ENCODE data around the gene IL1RAPL1. TPM values are rescaled to one million over a fixed set of nuclear protein-coding genes. Genes with fewer than 3 reads are reported as not detected.

The IL1RAPL1 gene
- total and polyA plus RNA-seq, 5 donors: 0.48 to 3.1 (median 2.4) TPM

DNA sequence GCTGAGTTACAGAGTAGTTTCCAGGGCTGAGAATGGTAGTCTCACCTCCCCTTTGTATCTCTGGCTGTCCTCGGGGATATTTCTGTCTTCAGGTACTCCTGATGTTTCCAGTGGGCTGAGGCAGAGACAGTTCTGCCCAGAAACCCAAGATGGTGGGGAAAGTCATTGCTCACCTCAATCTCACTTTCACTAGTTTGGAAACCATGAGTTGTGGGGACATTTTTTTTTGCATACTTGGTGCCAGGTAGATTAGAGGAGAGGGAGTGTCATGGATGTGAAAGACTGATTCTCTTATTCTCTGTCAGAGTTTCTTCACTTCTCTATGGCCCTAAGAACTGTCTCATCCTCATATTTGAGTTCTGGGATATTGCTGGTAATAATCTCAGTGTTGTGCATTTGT lies 919.5 kb downstream of the IL1RAPL1 start:
- Histone ChIP-seq H3K27ac (ENCODE audit: low read length) (no peak overlapping the region), H3K27me3 (ENCODE audit: control insufficient read depth, insufficient read depth) (no peaks in the 10 kb centered on the region), H3K4me1 (ENCODE audit: control insufficient read depth, insufficient read depth, low read length) (no peaks in the 10 kb centered on the region), H3K9me3 (ENCODE audit: control insufficient read depth, low read length) (no peaks in the 10 kb centered on the region), H3K4me3 (ENCODE audit: low read length) (no peak overlapping the region)
- no peak for ATAC-seq
- DNase-seq: no peak
- WGBS: 82% methylated on average over 1 of the region's 1 CpG
- intact Hi-C loops (cut with DNase I): no loop called here

- H3K27ac ChIP-seq (ENCODE audit: low read length): no peak overlapping the region
- H3K27me3 ChIP-seq (ENCODE audit: control insufficient read depth, insufficient read depth): no peaks in the 10 kb centered on the region
- WGBS: 83% methylated on average over 4 of the region's 4 CpGs
- no peaks in the 10 kb centered on the region for H3K4me1 ChIP-seq (ENCODE audit: control insufficient read depth, insufficient read depth, low read length)
- no peaks in the 10 kb centered on the region for H3K9me3 ChIP-seq (ENCODE audit: control insufficient read depth, low read length)
- ATAC-seq (no peak), DNase-seq (no peak)
- H3K4me3 ChIP-seq (ENCODE audit: low read length): no peak overlapping the region
- intact Hi-C loops (cut with DNase I): no loop called here
These were observed 930.9 kb downstream of the IL1RAPL1 start for GRCh38 chrX:29518100-29518499.

GRCh38 chrX:29528281-29528680 lies 941.0 kb downstream of the IL1RAPL1 start:
- intact Hi-C loops (cut with DNase I): no loop called here
- no peak for DNase-seq

GRCh38 chrX:29530501-29530900 lies 943.3 kb downstream of the IL1RAPL1 start:
- no peaks in the 10 kb centered on the region for H3K27me3 ChIP-seq (ENCODE audit: control insufficient read depth, insufficient read depth)
- DNase-seq: no peak
- H3K27ac ChIP-seq (ENCODE audit: low read length): no peak overlapping the region
- intact Hi-C loops (cut with DNase I): no loop called here
- H3K4me3 ChIP-seq (ENCODE audit: low read length): no peak overlapping the region
- H3K9me3 ChIP-seq (ENCODE audit: control insufficient read depth, low read length): no peaks in the 10 kb centered on the region
- no peak for ATAC-seq
- no peaks in the 10 kb centered on the region for H3K4me1 ChIP-seq (ENCODE audit: control insufficient read depth, insufficient read depth, low read length)
- 92% methylated on average over 2 of the region's 2 CpGs for WGBS

More at GRCh38 chrX:29528281-29528680, 941.0 kb downstream of the IL1RAPL1 start:
- Histone ChIP-seq H3K4me1 (ENCODE audit: control insufficient read depth, insufficient read depth, low read length) (no peaks in the 10 kb centered on the region), H3K9me3 (ENCODE audit: control insufficient read depth, low read length) (no peaks in the 10 kb centered on the region), H3K27ac (ENCODE audit: low read length) (no peak overlapping the region), H3K4me3 (ENCODE audit: low read length) (no peak overlapping the region), H3K27me3 (ENCODE audit: control insufficient read depth, insufficient read depth) (no peaks in the 10 kb centered on the region)
- WGBS: 88% methylated on average over 1 of the region's 1 CpG
- ATAC-seq: no peak

DNA sequence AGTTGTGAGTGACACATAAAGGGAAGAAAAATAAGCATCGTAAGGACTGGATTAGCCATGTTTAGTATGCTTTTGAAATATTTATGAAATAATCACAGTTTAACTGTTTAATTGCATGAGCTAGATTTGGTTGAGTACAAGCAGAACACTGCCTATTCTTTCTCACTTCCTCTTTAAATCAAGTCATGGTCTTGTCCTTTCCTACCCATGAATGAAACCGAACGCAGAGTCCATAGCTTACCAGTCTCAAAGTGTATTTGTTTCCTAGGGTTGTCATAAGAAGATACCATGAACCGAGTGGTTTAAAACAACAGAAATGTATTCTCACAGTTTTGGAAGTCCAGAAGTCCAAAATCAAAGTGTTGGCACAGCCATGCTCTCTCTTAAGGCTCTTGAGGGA lies 944.1 kb downstream of the IL1RAPL1 start:
- no peak for ATAC-seq
- no peaks in the 10 kb centered on the region for H3K4me1 ChIP-seq (ENCODE audit: control insufficient read depth, insufficient read depth, low read length)
- no peak overlapping the region for H3K4me3 ChIP-seq (ENCODE audit: low read length)
- 83% methylated on average over 4 of the region's 4 CpGs for whole genome bisulfite sequencing
- no peaks in the 10 kb centered on the region for H3K27me3 ChIP-seq (ENCODE audit: control insufficient read depth, insufficient read depth)
- no peak for DNase-seq
- no peak overlapping the region for H3K27ac ChIP-seq (ENCODE audit: low read length)
- H3K9me3 ChIP-seq (ENCODE audit: control insufficient read depth, low read length): no peaks in the 10 kb centered on the region
- intact Hi-C loops (cut with DNase I): no loop called here

DNA sequence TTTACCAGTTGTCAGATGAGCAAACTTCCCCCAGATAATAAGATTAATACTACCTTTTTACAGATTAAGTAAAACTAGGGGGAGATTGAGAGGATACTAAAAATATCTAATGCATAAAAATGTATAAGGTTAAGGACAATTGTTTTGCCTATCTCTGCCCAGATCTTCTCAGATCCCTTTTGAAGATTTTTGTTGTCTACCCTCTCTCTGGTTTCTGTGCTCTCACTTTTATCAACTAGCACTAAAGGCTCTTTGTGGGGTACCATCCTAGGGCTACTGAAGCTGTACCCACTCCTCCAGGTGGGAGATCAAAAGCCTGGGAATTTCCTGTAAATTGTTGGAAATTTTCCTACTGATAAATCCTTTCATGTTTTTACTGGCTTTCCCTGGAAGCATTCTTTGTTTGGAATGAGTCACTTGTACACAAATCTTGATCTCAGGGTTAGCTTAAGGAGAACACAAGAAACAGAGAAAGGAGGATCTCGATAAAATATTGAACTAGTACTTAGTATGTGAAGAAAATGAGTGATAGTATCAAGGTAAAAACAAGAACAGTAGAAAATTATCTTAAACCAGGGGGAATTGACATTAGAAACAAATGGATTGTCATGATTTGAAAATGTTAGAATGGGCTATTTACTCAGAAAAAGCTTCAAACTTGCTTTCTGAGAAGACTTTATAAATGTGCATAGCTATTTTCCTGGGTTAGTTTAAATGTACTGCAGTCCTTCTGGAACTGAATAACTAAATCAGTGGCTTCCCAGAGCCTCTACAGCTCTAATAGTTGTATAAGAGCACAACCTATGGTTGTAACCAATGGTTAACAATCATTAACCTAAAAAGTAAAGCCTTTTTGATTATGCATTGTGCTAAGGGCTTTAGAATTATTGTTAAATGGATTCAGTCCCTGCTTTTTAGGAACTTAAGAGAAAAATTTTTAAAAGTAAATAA lies 948.2 kb downstream of the IL1RAPL1 start:
- Histone ChIP-seq H3K4me1 (ENCODE audit: control insufficient read depth, insufficient read depth, low read length) (no peaks in the 10 kb centered on the region), H3K4me3 (ENCODE audit: low read length) (no peak overlapping the region), H3K27ac (ENCODE audit: low read length) (no peak overlapping the region), H3K9me3 (ENCODE audit: control insufficient read depth, low read length) (no peaks in the 10 kb centered on the region), H3K27me3 (ENCODE audit: control insufficient read depth, insufficient read depth) (no peaks in the 10 kb centered on the region)
- intact Hi-C loops (cut with DNase I): no loop called here
- WGBS: 79% methylated on average over 1 of the region's 1 CpG
- DNase-seq (no peak), ATAC-seq (no peak)

DNA sequence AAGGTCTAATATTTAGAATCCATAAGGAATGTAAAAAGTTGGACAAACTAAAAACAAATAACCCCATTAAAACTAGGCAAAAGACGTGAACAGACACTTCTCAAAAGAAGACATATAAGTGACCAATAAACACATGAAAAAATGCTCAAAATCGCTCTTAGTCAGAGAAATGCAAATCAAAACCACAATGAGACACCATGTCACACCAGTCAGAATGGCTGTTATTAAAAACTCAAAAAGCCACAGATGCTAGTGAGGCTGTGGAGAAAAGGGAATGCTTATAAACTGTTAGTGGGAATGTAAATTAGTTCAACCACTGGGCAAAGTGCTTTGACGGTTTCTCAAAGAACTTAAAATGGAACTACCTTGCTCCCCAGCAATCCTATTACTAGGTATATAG lies 953.8 kb downstream of the IL1RAPL1 start:
- WGBS: 94% methylated on average over 3 of the region's 3 CpGs
- DNase-seq: no peak
- Histone ChIP-seq H3K9me3 (ENCODE audit: control insufficient read depth, low read length) (no peaks in the 10 kb centered on the region), H3K27me3 (ENCODE audit: control insufficient read depth, insufficient read depth) (no peaks in the 10 kb centered on the region), H3K27ac (ENCODE audit: low read length) (no peak overlapping the region), H3K4me1 (ENCODE audit: control insufficient read depth, insufficient read depth, low read length) (no peaks in the 10 kb centered on the region), H3K4me3 (ENCODE audit: low read length) (no peak overlapping the region)
- no peak for ATAC-seq
- intact Hi-C loops (cut with DNase I): no loop called here

GRCh38 chrX:29542152-29542551 lies 954.9 kb downstream of the IL1RAPL1 start:
- no peaks in the 10 kb centered on the region for H3K27me3 ChIP-seq (ENCODE audit: control insufficient read depth, insufficient read depth)
- intact Hi-C loops (cut with DNase I): no loop called here
- no peaks in the 10 kb centered on the region for H3K4me1 ChIP-seq (ENCODE audit: control insufficient read depth, insufficient read depth, low read length)
- DNase-seq (no peak), ATAC-seq (no peak)
- H3K4me3 ChIP-seq (ENCODE audit: low read length): no peak overlapping the region
- WGBS: 48% methylated on average over 1 of the region's 1 CpG
- no peak overlapping the region for H3K27ac ChIP-seq (ENCODE audit: low read length)
- no peaks in the 10 kb centered on the region for H3K9me3 ChIP-seq (ENCODE audit: control insufficient read depth, low read length)

DNA sequence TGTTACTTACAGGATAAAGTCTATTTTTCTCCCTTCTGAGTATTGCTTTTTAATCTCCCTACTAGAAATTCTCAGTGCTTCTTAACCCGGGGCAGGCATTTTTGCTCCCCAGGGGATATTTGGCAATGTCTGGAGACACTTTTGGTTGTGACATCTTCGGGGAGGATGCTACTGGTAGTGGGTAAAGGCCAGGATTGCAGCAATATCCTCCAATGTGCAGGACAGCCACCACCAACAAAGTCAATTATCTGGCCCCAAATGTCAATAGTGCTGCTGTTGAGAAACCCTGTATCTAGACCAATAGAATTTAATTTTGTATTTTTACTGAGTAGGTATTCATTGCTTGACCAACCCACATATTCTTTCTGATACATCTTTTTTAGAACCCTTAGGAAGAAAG lies 958.6 kb downstream of the IL1RAPL1 start:
- Histone ChIP-seq H3K27ac (ENCODE audit: low read length) (no peak overlapping the region), H3K4me1 (ENCODE audit: control insufficient read depth, insufficient read depth, low read length) (no peaks in the 10 kb centered on the region), H3K4me3 (ENCODE audit: low read length) (no peak overlapping the region), H3K27me3 (ENCODE audit: control insufficient read depth, insufficient read depth) (no peaks in the 10 kb centered on the region), H3K9me3 (ENCODE audit: control insufficient read depth, low read length) (no peaks in the 10 kb centered on the region)
- WGBS: 67% methylated on average over 2 of the region's 2 CpGs
- intact Hi-C loops (cut with DNase I): no loop called here
- ATAC-seq (no peak), DNase-seq (no peak)

DNA sequence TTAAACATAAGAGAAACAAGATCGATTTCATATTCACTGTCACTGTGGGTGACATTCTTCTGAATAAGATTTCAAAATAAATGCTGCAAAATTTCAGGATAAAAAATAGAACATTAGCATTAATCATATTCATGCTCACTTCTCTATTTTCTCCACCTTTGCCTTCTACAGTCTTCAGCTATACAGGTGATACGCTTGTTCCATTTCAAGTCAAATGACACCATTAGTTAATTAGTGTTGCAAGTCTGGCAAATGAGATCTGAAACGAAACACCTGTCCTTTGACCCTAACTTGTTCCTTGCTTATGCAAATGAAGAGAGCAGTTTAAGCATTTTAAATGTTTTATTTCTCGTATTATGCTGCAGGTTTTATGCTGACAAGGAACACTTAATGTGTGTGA lies 960.6 kb downstream of the IL1RAPL1 start:
- no peak for ATAC-seq
- intact Hi-C loops (cut with DNase I): no loop called here

GRCh38 chrX:29553542-29553941 lies 966.3 kb downstream of the IL1RAPL1 start:
- H3K4me1 ChIP-seq (ENCODE audit: control insufficient read depth, insufficient read depth, low read length): no peaks in the 10 kb centered on the region
- DNase-seq (no peak), ATAC-seq (no peak)
- no peaks in the 10 kb centered on the region for H3K9me3 ChIP-seq (ENCODE audit: control insufficient read depth, low read length)
- H3K4me3 ChIP-seq (ENCODE audit: low read length): no peak overlapping the region
- no peaks in the 10 kb centered on the region for H3K27me3 ChIP-seq (ENCODE audit: control insufficient read depth, insufficient read depth)
- WGBS: 71% methylated on average over 1 of the region's 1 CpG
- H3K27ac ChIP-seq (ENCODE audit: low read length): no peak overlapping the region
- intact Hi-C loops (cut with DNase I): no loop called here

More for the DNA sequence above, 960.6 kb downstream of the IL1RAPL1 start:
- H3K27ac ChIP-seq (ENCODE audit: low read length): no peak overlapping the region
- H3K9me3 ChIP-seq (ENCODE audit: control insufficient read depth, low read length): no peaks in the 10 kb centered on the region
- DNase-seq: no peak
- no peaks in the 10 kb centered on the region for H3K4me1 ChIP-seq (ENCODE audit: control insufficient read depth, insufficient read depth, low read length)
- no peak overlapping the region for H3K4me3 ChIP-seq (ENCODE audit: low read length)
- no peaks in the 10 kb centered on the region for H3K27me3 ChIP-seq (ENCODE audit: control insufficient read depth, insufficient read depth)
- WGBS: 84% methylated on average over 4 of the region's 4 CpGs

All from right cardiac atrium (tissue), 5 donors.